Caco-2 (cell line): ENCODE results near the gene NLRP1. TPM values are rescaled to one million over a fixed set of nuclear protein-coding genes. Genes with fewer than 3 reads are reported as not detected.

Experiments used
- BruUV-seq: library from RNA; stranded (reverse); fragments of 400-500 nt; replicated peaks from 2 replicates; lab custom pipeline; 2021; lab: Mats Ljungman, UMichigan
- CTCF ChIA-PET: fragments of 300-600 bp; sonication (Branson Sonifier 250); formaldehyde crosslinking; loops from one replicate; lab custom pipeline; 2022; ENCODE audit warnings: antibody characterized with exemption; lab: Charles Lee
- POLR2A ChIA-PET: fragments of 300-600 bp; sonication (Branson Sonifier 250); formaldehyde crosslinking; loops from one replicate; lab custom pipeline; 2022; ENCODE audit warnings: antibody characterized with exemption; lab: Charles Lee
- DNase-seq, 2 experiments: peaks; one replicate each; pipeline versions ENCODE4 v3.0.0 to v3.0.0-alpha.2; 2020 to 2022
- H3K27me3 ChIP-seq: replicated peaks from 2 replicates; pipeline ENCODE4 v1.6.0; 2011; ENCODE audit warnings: low read length; ENCODE audit not compliant: control insufficient read depth, insufficient read depth
- H3K36me3 ChIP-seq: 2 replicates; pipeline ENCODE4 v1.5.1; 2011; ENCODE audit warnings: low read length; ENCODE audit not compliant: control insufficient read depth, insufficient read depth
- H3K4me1 ChIP-seq: fragments of 250-450 bp; sonication (Bioruptor Pico); 2 replicates; pipeline ENCODE4 v1.5.1; 2020; ENCODE audit warnings: mild to moderate bottlenecking
- H3K4me3 ChIP-seq: 2 replicates; pipeline ENCODE4 v1.5.1; 2011; ENCODE audit warnings: low read depth, mild to moderate bottlenecking, control low read depth, low read length
- H3K9me3 ChIP-seq: fragments of 250-450 bp; sonication (Bioruptor Pico); 2 replicates; pipeline ENCODE4 v1.5.1; 2020; ENCODE audit warnings: mild to moderate bottlenecking, moderate library complexity
- H3K27ac Mint-ChIP-seq: one replicate; pipeline ENCODE4 v1.8.0; 2022; ENCODE audit warnings: mixed read lengths; ENCODE audit not compliant: unreplicated experiment
- H3K27me3 Mint-ChIP-seq: one replicate; pipeline ENCODE4 v1.8.0; 2022; ENCODE audit warnings: mixed read lengths; ENCODE audit not compliant: insufficient read depth, unreplicated experiment
- H3K36me3 Mint-ChIP-seq: one replicate; pipeline ENCODE4 v1.8.0; 2022; ENCODE audit warnings: mild to moderate bottlenecking, mixed read lengths; ENCODE audit not compliant: insufficient read depth, unreplicated experiment
- H3K4me1 Mint-ChIP-seq: one replicate; pipeline ENCODE4 v1.8.0; 2022; ENCODE audit warnings: low read depth, mixed read lengths; ENCODE audit not compliant: unreplicated experiment
- H3K4me3 Mint-ChIP-seq: one replicate; pipeline ENCODE4 v1.8.0; 2022; ENCODE audit warnings: mild to moderate bottlenecking, moderate library complexity, mixed read lengths; ENCODE audit not compliant: unreplicated experiment
- H3K9me3 Mint-ChIP-seq: one replicate; pipeline ENCODE4 v1.8.0; 2022; ENCODE audit warnings: mixed read lengths; ENCODE audit not compliant: unreplicated experiment
- CTCF ChIP-seq, 2 experiments: fragments of 200-600 bp in 1 of 2; IDR thresholded peaks; 1 replicate in 1 of 2; 2 replicates in 1 of 2; pipeline versions ENCODE4 v1.5.1 to v1.8.0; 2011 to 2022; ENCODE audit warnings: antibody characterized with exemption in 1 of 2, control low read depth in 1 of 2, inconsistent platforms in 1 of 2, low read depth in 1 of 2, low read length in 1 of 2, mild to moderate bottlenecking in 1 of 2, moderate library complexity in 1 of 2; ENCODE audit not compliant: insufficient read depth in 1 of 2, severe bottlenecking in 1 of 2, unreplicated experiment in 1 of 2
- intact Hi-C: fragments of 100-400 bp; cut with micrococcal nuclease; formaldehyde crosslinking; loops from one replicate; pipeline ENCODE4 v1.10.0; 2022; ENCODE audit not compliant: unreplicated experiment
- total RNA-seq: library from RNA; stranded (reverse); gene quantifications from 2 replicates; pipeline ENCODE4 v1.2.3, GENCODE V29; 2022

The NLRP1 gene
- total RNA-seq, 1 experiment from 2014 or later, result 0.09 TPM

- no peaks in the 10 kb centered on the region for H3K4me1 Mint-ChIP-seq
- DNase-seq, result no peak
- BruUV-seq, result no TSS peak
Observed at GRCh38 chr17:5499476-5500231, 84.7 kb downstream of the NLRP1 start.

GRCh38 chr17:5492970-5493369 is 91.3 kb downstream of the NLRP1 start:
- no peak for TF ChIP-seq CTCF (IDR thresholded peaks at IDR 0.05; ENCODE audit: insufficient read depth in 1 of 2, low read depth in 1 of 2, low read length in 1 of 2, severe bottlenecking in 1 of 2, unreplicated experiment in 1 of 2)
- BruUV-seq, result no TSS peak
- Mint-ChIP-seq H3K9me3 (no peaks in the 10 kb centered on the region), H3K27ac (no peak overlapping the region), H3K36me3 (peaks cover 7% of the 10 kb centered on the region), H3K4me3 (no peak overlapping the region), H3K27me3 (no peaks in the 10 kb centered on the region), H3K4me1 (no peaks in the 10 kb centered on the region)
- H3K4me3 ChIP-seq, result no peak overlapping the region
- no peaks in the 10 kb centered on the region for H3K9me3 ChIP-seq
- no peaks in the 10 kb centered on the region for H3K4me1 ChIP-seq
- CTCF ChIA-PET, result no interaction called here
- intact Hi-C loops, result no loop called here
- no peaks in the 10 kb centered on the region for H3K27me3 ChIP-seq
- no peaks in the 10 kb centered on the region for H3K36me3 ChIP-seq
- POLR2A ChIA-PET, result no interaction called here
- DNase-seq, result no peak

More at GRCh38 chr17:5499476-5500231, 84.7 kb downstream of the NLRP1 start:
- Mint-ChIP-seq H3K27ac (no peak overlapping the region), H3K9me3 (no peaks in the 10 kb centered on the region), H3K4me3 (no peak overlapping the region), H3K36me3 (no peaks in the 10 kb centered on the region), H3K27me3 (no peaks in the 10 kb centered on the region)
- Histone ChIP-seq H3K4me1 (no peaks in the 10 kb centered on the region), H3K4me3 (no peak overlapping the region), H3K9me3 (no peaks in the 10 kb centered on the region), H3K27me3 (no peaks in the 10 kb centered on the region), H3K36me3 (no peaks in the 10 kb centered on the region)
- ChIA-PET CTCF (no interaction called here), POLR2A (no interaction called here)
- TF ChIP-seq CTCF (IDR thresholded peaks at IDR 0.05; ENCODE audit: insufficient read depth in 1 of 2, low read depth in 1 of 2, low read length in 1 of 2, severe bottlenecking in 1 of 2, unreplicated experiment in 1 of 2), result no peak
- intact Hi-C loops, result no loop called here

GRCh38 chr17:5488752-5489151 is 95.6 kb downstream of the NLRP1 start:
- ChIA-PET CTCF (no interaction called here), POLR2A (no interaction called here)
- no peaks in the 10 kb centered on the region for H3K27me3 ChIP-seq
- H3K27me3 Mint-ChIP-seq, result no peaks in the 10 kb centered on the region
- H3K4me3 ChIP-seq, result no peak overlapping the region
- no peak overlapping the region for H3K4me3 Mint-ChIP-seq
- no peaks in the 10 kb centered on the region for H3K9me3 Mint-ChIP-seq
- no peaks in the 10 kb centered on the region for H3K4me1 Mint-ChIP-seq
- H3K9me3 ChIP-seq, result no peaks in the 10 kb centered on the region
- H3K36me3 Mint-ChIP-seq, result peaks cover 28% of the 10 kb centered on the region
- intact Hi-C loops, result no loop called here
- TF ChIP-seq CTCF (IDR thresholded peaks at IDR 0.05; ENCODE audit: insufficient read depth in 1 of 2, low read depth in 1 of 2, low read length in 1 of 2, severe bottlenecking in 1 of 2, unreplicated experiment in 1 of 2), result no peak
- no peak overlapping the region for H3K27ac Mint-ChIP-seq
- H3K4me1 ChIP-seq, result 0 out of 2 replicates have a peak, but pooled peaks cover 3% of the 10 kb centered on the region
- DNase-seq, result no peak
- no TSS peak for BruUV-seq
- no peaks in the 10 kb centered on the region for H3K36me3 ChIP-seq
